ENCODE measurements around the gene FAM111B.
A peak's percentile ranks its signal among the peaks of the same experiment; 100 is the strongest.
"Not testable (repeated sequence)": the region's sequence is repeated elsewhere in the genome, so short reads cannot be mapped to it uniquely, and the experiment has no call there.

The FAM111B gene

GRCh38 chr11:59097113-59097708 is 9.8 kb upstream of the FAM111B start:
- DNase-seq (ENCODE audit: low spot score) (peak; percentile 14), FAIRE-seq (no peak)

GRCh38 chr11:59097938-59098337 is 9.1 kb upstream of the FAM111B start:
- not testable (repeated sequence) for DNase-seq (ENCODE audit: low spot score); FAIRE-seq

GRCh38 chr11:59102259-59102765 is 4.7 kb upstream of the FAM111B start:
- FAIRE-seq, result no peak
- no peak for DNase-seq (ENCODE audit: low spot score)

GRCh38 chr11:59107721-59108120 is 684 bp downstream of the FAM111B start:
- not testable (repeated sequence) for DNase-seq (ENCODE audit: low spot score); FAIRE-seq

GRCh38 chr11:59112494-59112893 is 5.5 kb downstream of the FAM111B start:
- FAIRE-seq (no peak), DNase-seq (ENCODE audit: low spot score) (no peak)

- no peak for FAIRE-seq
- no peak for DNase-seq (ENCODE audit: low spot score)
These were observed 7.3 kb downstream of the FAM111B start for GRCh38 chr11:59114344-59114743.

- no peak for FAIRE-seq
- DNase-seq (ENCODE audit: low spot score), result no peak
These were observed 8.5 kb downstream of the FAM111B start for GRCh38 chr11:59115553-59115952.

- FAIRE-seq (no peak), DNase-seq (ENCODE audit: low spot score) (no peak)
These were observed 10.7 kb downstream of the FAM111B start for GRCh38 chr11:59117774-59118173.

- no peak for FAIRE-seq
These were observed 12.8 kb downstream of the FAM111B start for GRCh38 chr11:59119826-59120225.

GRCh38 chr11:59135648-59136461 is 28.8 kb downstream of the FAM111B start:
- DNase-seq (ENCODE audit: low spot score), result peak; percentile 86
- no peak for FAIRE-seq

More at GRCh38 chr11:59119826-59120225, 12.8 kb downstream of the FAM111B start:
- no peak for DNase-seq (ENCODE audit: low spot score)

GRCh38 chr11:59136551-59136950 is 29.5 kb downstream of the FAM111B start:
- not testable (repeated sequence) for DNase-seq (ENCODE audit: low spot score); FAIRE-seq

- DNase-seq (ENCODE audit: low spot score) (no peak), FAIRE-seq (no peak)
These were observed 30.2 kb downstream of the FAM111B start for GRCh38 chr11:59137190-59137589.

- no peak for FAIRE-seq
- DNase-seq (ENCODE audit: low spot score), result no peak
These were observed 31.6 kb downstream of the FAM111B start for GRCh38 chr11:59138643-59139042.

- FAIRE-seq (no peak), DNase-seq (ENCODE audit: low spot score) (no peak)
These were observed 34.2 kb downstream of the FAM111B start for GRCh38 chr11:59141191-59141590.

- DNase-seq (ENCODE audit: low spot score) (no peak), FAIRE-seq (no peak)
These were observed 34.8 kb downstream of the FAM111B start for GRCh38 chr11:59141673-59142460.

GRCh38 chr11:59142530-59143507 is 35.8 kb downstream of the FAM111B start, which contains the start of gene FAM111A:
TSS of gene FAM111A (plus strand) at chr11:59142856. CDS start at chr11:59148873, 6,017 bp downstream.
- DNase-seq (ENCODE audit: low spot score), result peak; percentile 82
- peak; percentile 30 for FAIRE-seq

GRCh38 chr11:59144096-59144495 is 37.1 kb downstream of the FAM111B start:
- no peak for DNase-seq (ENCODE audit: low spot score)
- no peak for FAIRE-seq

GRCh38 chr11:59144579-59145345 is 37.7 kb downstream of the FAM111B start:
- DNase-seq (ENCODE audit: low spot score), result peak; percentile 85
- no peak for FAIRE-seq

GRCh38 chr11:59145534-59145933 is 38.5 kb downstream of the FAM111B start:
- FAIRE-seq, result no peak
- DNase-seq (ENCODE audit: low spot score), result no peak

- no peak for FAIRE-seq
- DNase-seq (ENCODE audit: low spot score), result no peak
These were observed 44.7 kb downstream of the FAM111B start for GRCh38 chr11:59151761-59152160.
